WI38 (cell line): Measurements from ENCODE around the gene EYA2.

Experiments used
- H3K4me3 ChIP-seq: 2 replicates; pipeline ENCODE4 v1.5.1; 2011; ENCODE audit warnings: low read depth, mild to moderate bottlenecking, control low read depth, low read length
- CTCF ChIP-seq: IDR thresholded peaks from 2 replicates; pipeline ENCODE4 v1.5.1; 2012; ENCODE audit warnings: low read depth, mild to moderate bottlenecking, control low read depth, low read length

EYA2 gene

GRCh38 chr20:47221036-47221625 is 326.5 kb downstream of the EYA2 start:
- no peak for TF ChIP-seq CTCF
- H3K4me3 ChIP-seq, result no peak overlapping the region

DNA sequence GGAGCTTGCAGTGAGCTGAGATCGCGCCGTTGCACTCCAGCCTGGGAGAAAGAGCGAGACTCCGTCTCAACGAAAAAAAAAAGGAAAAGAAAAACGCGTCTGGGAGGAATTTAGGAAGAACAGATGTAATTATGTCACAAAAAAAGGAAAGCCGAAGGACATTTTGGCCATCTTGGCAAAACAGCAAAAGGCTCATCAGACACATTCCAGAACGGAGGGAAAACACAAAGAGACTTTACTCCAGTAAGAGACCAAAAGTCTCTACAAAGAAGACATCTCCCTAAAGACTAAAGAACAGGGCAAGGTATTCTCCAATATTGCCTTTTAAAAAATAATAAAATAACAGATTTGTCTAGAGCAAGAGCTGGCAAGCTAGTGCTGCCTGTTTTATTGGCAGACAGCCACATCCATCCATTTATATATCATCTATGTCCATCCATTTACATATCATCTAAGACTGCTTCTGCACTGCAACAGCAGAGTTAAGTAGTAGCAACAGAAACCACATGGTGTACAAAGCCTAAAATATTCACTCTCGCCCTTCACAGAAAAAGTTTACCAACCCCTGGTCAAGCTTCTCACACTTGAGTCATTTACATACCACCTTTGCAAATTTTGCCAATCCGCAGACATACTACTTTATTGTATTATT is 328.0 kb downstream of the EYA2 start:
- no peak for TF ChIP-seq CTCF
- no peak overlapping the region for H3K4me3 ChIP-seq

DNA sequence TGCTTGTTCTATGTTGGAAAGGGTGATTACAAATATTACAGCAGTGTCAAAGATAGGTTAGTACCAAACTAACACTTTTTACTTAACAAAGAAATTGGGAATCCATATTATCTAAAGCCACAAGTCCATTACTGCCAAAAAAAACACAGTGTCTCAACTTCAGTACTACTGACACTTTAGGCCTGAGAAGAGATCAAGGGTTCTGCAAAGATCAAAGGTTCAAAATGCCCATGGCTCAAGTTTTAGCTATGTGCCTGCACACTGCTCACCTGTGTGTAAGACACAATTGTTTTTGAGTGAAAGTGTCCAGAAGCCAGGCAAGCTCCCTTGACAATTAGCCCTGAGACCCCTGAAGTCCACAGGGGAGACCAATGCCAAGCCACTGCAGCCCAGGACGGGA is 329.3 kb downstream of the EYA2 start:
- no peak for TF ChIP-seq CTCF
- H3K4me3 ChIP-seq, result no peak overlapping the region

DNA sequence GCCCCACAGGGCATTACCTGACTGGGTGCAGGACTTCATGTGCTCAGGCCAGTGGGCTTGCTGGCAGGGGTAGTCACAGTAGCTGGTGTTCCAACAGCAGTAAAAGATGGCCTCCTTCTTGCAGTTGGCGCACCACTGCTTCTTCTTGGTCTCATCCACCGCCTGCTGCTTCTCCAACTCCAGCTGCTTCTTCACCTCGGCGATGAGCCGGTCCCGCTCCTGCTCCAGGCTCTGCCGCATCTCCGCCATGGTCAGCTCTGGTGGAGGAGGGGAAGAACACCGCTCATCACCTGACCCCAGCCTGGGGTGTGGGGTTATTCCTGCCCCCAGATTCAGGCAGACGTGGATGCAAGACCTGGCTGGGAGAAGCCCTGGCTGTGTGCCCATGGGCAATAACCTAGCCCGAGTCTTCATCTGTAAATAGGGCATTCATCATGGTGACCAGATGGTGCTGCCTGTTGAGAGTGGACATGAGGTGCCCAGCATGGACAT is 329.7 kb downstream of the EYA2 start:
- H3K4me3 ChIP-seq, result no peak overlapping the region
- TF ChIP-seq CTCF, result no peak

DNA sequence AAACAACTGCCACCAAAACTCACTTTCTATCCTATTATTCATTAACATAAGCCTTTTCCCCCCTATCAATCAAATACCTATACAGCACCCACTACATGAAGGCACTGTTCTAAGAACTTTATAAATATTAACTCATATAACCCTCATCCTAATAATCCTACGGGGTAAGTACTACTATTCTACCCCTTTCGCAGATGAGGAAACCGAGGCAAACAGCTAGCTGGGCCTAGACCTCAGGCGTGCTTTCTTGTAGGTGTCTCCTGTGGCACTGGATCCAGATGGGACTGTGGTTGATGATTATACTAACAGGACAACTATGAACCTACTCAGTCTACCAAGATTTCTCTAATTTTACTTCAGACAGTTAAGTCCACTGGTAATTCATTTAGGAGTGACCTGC is 330.2 kb downstream of the EYA2 start:
- TF ChIP-seq CTCF, result no peak

GRCh38 chr20:47225458-47225857 is 330.8 kb downstream of the EYA2 start:
- TF ChIP-seq CTCF, result no peak

More for the DNA sequence above, 330.2 kb downstream of the EYA2 start:
- H3K4me3 ChIP-seq, result no peak overlapping the region

GRCh38 chr20:47227119-47227518 is 332.5 kb downstream of the EYA2 start:
- H3K4me3 ChIP-seq, result no peak overlapping the region
- TF ChIP-seq CTCF, result no peak

More at GRCh38 chr20:47225458-47225857, 330.8 kb downstream of the EYA2 start:
- no peak overlapping the region for H3K4me3 ChIP-seq
